ENCODE results near the gene VWA5B1.

Gene VWA5B1

GRCh38 chr1:20255666-20256065, 35.0 kb upstream of the VWA5B1 start:
- TF ChIP-seq CTCF (IDR thresholded peaks at IDR 0.05; ENCODE audit: low read length) (no peak), EZH2 (optimal IDR thresholded peaks at IDR 0.05; ENCODE audit: low read depth, low read length) (no peak), EZH2phosphoT487 (IDR thresholded peaks at IDR 0.05; ENCODE audit: low read length) (no peak)
- Histone ChIP-seq H2AFZ (ENCODE audit: low read length) (no peak overlapping the region), H3K27me3 (replicated peaks; ENCODE audit: insufficient read depth, low read length) (peaks cover 91% of the 10 kb centered on the region), H3K9me2 (replicated peaks; ENCODE audit: insufficient read depth, low read length) (no peaks in the 10 kb centered on the region), H3K36me3 (replicated peaks; ENCODE audit: insufficient read depth, low read length) (no peaks in the 10 kb centered on the region), H3K79me2 (ENCODE audit: low read length) (no peaks in the 10 kb centered on the region), H3K9me3 (replicated peaks; ENCODE audit: insufficient read depth, low read length) (no peaks in the 10 kb centered on the region), H3F3A (ENCODE audit: insufficient read depth, low read length) (no peaks in the 10 kb centered on the region), H3K4me1 (ENCODE audit: low read length) (no peaks in the 10 kb centered on the region), H4K20me1 (ENCODE audit: insufficient read depth, low read length) (no peaks in the 10 kb centered on the region), H3K4me3 (ENCODE audit: low read length) (no peak overlapping the region), H3K9ac (ENCODE audit: low read length) (no peak overlapping the region), H3K4me2 (ENCODE audit: low read depth, low read length) (no peak overlapping the region), H3K27ac (ENCODE audit: low read length) (no peak overlapping the region)
- DNase-seq: no peak

GRCh38 chr1:20259646-20260045, 31.0 kb upstream of the VWA5B1 start:
- H3K36me3 ChIP-seq (replicated peaks; ENCODE audit: insufficient read depth, low read length): no peaks in the 10 kb centered on the region
- no peaks in the 10 kb centered on the region for H3K9me3 ChIP-seq (replicated peaks; ENCODE audit: insufficient read depth, low read length)
- H3K79me2 ChIP-seq (ENCODE audit: low read length): no peaks in the 10 kb centered on the region
- H3K9ac ChIP-seq (ENCODE audit: low read length): no peak overlapping the region
- DNase-seq: no peak
- H3K27me3 ChIP-seq (replicated peaks; ENCODE audit: insufficient read depth, low read length): peaks cover 91% of the 10 kb centered on the region
- H4K20me1 ChIP-seq (ENCODE audit: insufficient read depth, low read length): no peaks in the 10 kb centered on the region
- TF ChIP-seq EZH2 (optimal IDR thresholded peaks at IDR 0.05; ENCODE audit: low read depth, low read length): no peak
- no peak overlapping the region for H3K27ac ChIP-seq (ENCODE audit: low read length)
- no peak overlapping the region for H3K4me2 ChIP-seq (ENCODE audit: low read depth, low read length)
- H3K9me2 ChIP-seq (replicated peaks; ENCODE audit: insufficient read depth, low read length): no peaks in the 10 kb centered on the region
- no peak overlapping the region for H2AFZ ChIP-seq (ENCODE audit: low read length)
- H3F3A ChIP-seq (ENCODE audit: insufficient read depth, low read length): no peaks in the 10 kb centered on the region
- H3K4me1 ChIP-seq (ENCODE audit: low read length): no peaks in the 10 kb centered on the region
- H3K4me3 ChIP-seq (ENCODE audit: low read length): no peak overlapping the region

- H4K20me1 ChIP-seq (ENCODE audit: insufficient read depth, low read length): no peaks in the 10 kb centered on the region
- no peak overlapping the region for H2AFZ ChIP-seq (ENCODE audit: low read length)
- H3K27ac ChIP-seq (ENCODE audit: low read length): no peak overlapping the region
- TF ChIP-seq CTCF (IDR thresholded peaks at IDR 0.05; ENCODE audit: low read length) (no peak), EZH2phosphoT487 (IDR thresholded peaks at IDR 0.05; ENCODE audit: low read length) (no peak), EZH2 (optimal IDR thresholded peaks at IDR 0.05; ENCODE audit: low read depth, low read length) (no peak)
- no peak overlapping the region for H3K4me2 ChIP-seq (ENCODE audit: low read depth, low read length)
- H3K9me3 ChIP-seq (replicated peaks; ENCODE audit: insufficient read depth, low read length): no peaks in the 10 kb centered on the region
- peaks cover 93% of the 10 kb centered on the region for H3K27me3 ChIP-seq (replicated peaks; ENCODE audit: insufficient read depth, low read length)
- no peaks in the 10 kb centered on the region for H3K79me2 ChIP-seq (ENCODE audit: low read length)
- no peak for DNase-seq
- no peak overlapping the region for H3K9ac ChIP-seq (ENCODE audit: low read length)
- no peak overlapping the region for H3K4me3 ChIP-seq (ENCODE audit: low read length)
- no peaks in the 10 kb centered on the region for H3K36me3 ChIP-seq (replicated peaks; ENCODE audit: insufficient read depth, low read length)
- no peaks in the 10 kb centered on the region for H3K4me1 ChIP-seq (ENCODE audit: low read length)
- H3F3A ChIP-seq (ENCODE audit: insufficient read depth, low read length): no peaks in the 10 kb centered on the region
- no peaks in the 10 kb centered on the region for H3K9me2 ChIP-seq (replicated peaks; ENCODE audit: insufficient read depth, low read length)
Measured at GRCh38 chr1:20261095-20261494, 29.6 kb upstream of the VWA5B1 start.

GRCh38 chr1:20262810-20263534, 27.7 kb upstream of the VWA5B1 start:
- H2AFZ ChIP-seq (ENCODE audit: low read length): no peak overlapping the region
- H3K27me3 ChIP-seq (replicated peaks; ENCODE audit: insufficient read depth, low read length): peaks cover 93% of the 10 kb centered on the region
- no peaks in the 10 kb centered on the region for H3F3A ChIP-seq (ENCODE audit: insufficient read depth, low read length)
- H3K4me1 ChIP-seq (ENCODE audit: low read length): no peaks in the 10 kb centered on the region
- no peaks in the 10 kb centered on the region for H3K79me2 ChIP-seq (ENCODE audit: low read length)
- H3K9me3 ChIP-seq (replicated peaks; ENCODE audit: insufficient read depth, low read length): no peaks in the 10 kb centered on the region
- H3K27ac ChIP-seq (ENCODE audit: low read length): no peak overlapping the region
- H3K9me2 ChIP-seq (replicated peaks; ENCODE audit: insufficient read depth, low read length): no peaks in the 10 kb centered on the region
- H3K9ac ChIP-seq (ENCODE audit: low read length): no peak overlapping the region
- TF ChIP-seq CTCF (IDR thresholded peaks at IDR 0.05; ENCODE audit: low read length): no peak
- TF ChIP-seq EZH2phosphoT487 (IDR thresholded peaks at IDR 0.05; ENCODE audit: low read length): no peak
- no peak for TF ChIP-seq EZH2 (optimal IDR thresholded peaks at IDR 0.05; ENCODE audit: low read depth, low read length)
- H3K4me2 ChIP-seq (ENCODE audit: low read depth, low read length): no peak overlapping the region
- H3K4me3 ChIP-seq (ENCODE audit: low read length): no peak overlapping the region
- H4K20me1 ChIP-seq (ENCODE audit: insufficient read depth, low read length): no peaks in the 10 kb centered on the region
- DNase-seq: no peak
- no peaks in the 10 kb centered on the region for H3K36me3 ChIP-seq (replicated peaks; ENCODE audit: insufficient read depth, low read length)
